Stimulated activated naive B cell treated with anti-CD40 and anti-IgM and Interleukin-4, amounts not matched to agents 10 μg/mL and 1 μg/mL and 100 μg/mL, for 72 hours (primary cell): ENCODE results near the gene CAMK2D.

Source experiments
- ATAC-seq, 2 donors: fragments of 150-1000 bp; cut with Tn5 transposase; replicated peaks; 2 replicates each; pipeline ENCODE4 v1.10.0; 2021; ENCODE audit warnings: moderate library complexity in 1 of 2
- DNase-seq: peaks from one replicate; pipeline ENCODE4 v3.0.0; 2021
- H3K27ac Mint-ChIP-seq: one replicate; pipeline ENCODE4 v1.8.0; 2022; ENCODE audit warnings: mild to moderate bottlenecking, mixed read lengths
- H3K27me3 Mint-ChIP-seq, 2 donors: one replicate each; pipeline ENCODE4 v1.8.0; 2022; ENCODE audit warnings: mixed read lengths in 2 of 2
- H3K36me3 Mint-ChIP-seq, 2 donors: one replicate each; pipeline ENCODE4 v1.8.0; 2022; ENCODE audit warnings: mixed read lengths in 2 of 2, mild to moderate bottlenecking in 1 of 2
- H3K4me1 Mint-ChIP-seq, 2 donors: one replicate each; pipeline ENCODE4 v1.8.0; 2022; ENCODE audit warnings: mixed read lengths in 2 of 2, mild to moderate bottlenecking in 1 of 2
- H3K4me3 Mint-ChIP-seq, 2 donors: one replicate each; pipeline ENCODE4 v1.8.0; 2022; ENCODE audit warnings: mild to moderate bottlenecking in 2 of 2, mixed read lengths in 2 of 2, moderate library complexity in 1 of 2
- H3K9me3 Mint-ChIP-seq, 2 donors: one replicate each; pipeline ENCODE4 v1.8.0; 2022; ENCODE audit warnings: mixed read lengths in 2 of 2, mild to moderate bottlenecking in 1 of 2

The CAMK2D gene

GRCh38 chr4:113444386-113444785 lies 317.2 kb downstream of the CAMK2D start:
- no peaks in the 10 kb centered on the region for H3K27me3 Mint-ChIP-seq

GRCh38 chr4:113442826-113443225 lies 318.7 kb downstream of the CAMK2D start:
- no peak for ATAC-seq
- peaks cover 3 to 10% of the 10 kb centered on the region in 2 donors for H3K9me3 Mint-ChIP-seq
- H3K27me3 Mint-ChIP-seq = no peaks in the 10 kb centered on the region
- peaks cover 13 to 16% of the 10 kb centered on the region in 2 donors for H3K36me3 Mint-ChIP-seq
- H3K27ac Mint-ChIP-seq = no peak overlapping the region
- no peak overlapping the region for H3K4me3 Mint-ChIP-seq
- peaks cover 11 to 14% of the 10 kb centered on the region in 2 donors for H3K4me1 Mint-ChIP-seq
- DNase-seq = no peak

More at GRCh38 chr4:113444386-113444785, 317.2 kb downstream of the CAMK2D start:
- ATAC-seq (no peak), DNase-seq (no peak)
- Mint-ChIP-seq H3K27ac (no peak overlapping the region), H3K36me3 (peaks cover 13 to 16% of the 10 kb centered on the region in 2 donors), H3K4me1 (peaks cover 11 to 14% of the 10 kb centered on the region in 2 donors), H3K9me3 (peaks cover 3 to 10% of the 10 kb centered on the region in 2 donors), H3K4me3 (no peak overlapping the region)

- Mint-ChIP-seq H3K27me3 (peaks cover 0 to 4% of the 10 kb centered on the region in 2 donors), H3K9me3 (peaks cover 0 to 3% of the 10 kb centered on the region in 2 donors), H3K36me3 (peaks cover 0 to 4% of the 10 kb centered on the region in 2 donors), H3K4me1 (peaks cover 7 to 22% of the 10 kb centered on the region in 2 donors), H3K27ac (no peak overlapping the region), H3K4me3 (no peak overlapping the region)
- DNase-seq (no peak), ATAC-seq (no peak)
Observed at GRCh38 chr4:113440371-113440770, 321.2 kb downstream of the CAMK2D start.

GRCh38 chr4:113438596-113438995 lies 322.9 kb downstream of the CAMK2D start:
- no peak for DNase-seq
- H3K4me1 Mint-ChIP-seq = peaks cover 2 to 14% of the 10 kb centered on the region in 2 donors
- no peak overlapping the region for H3K4me3 Mint-ChIP-seq
- no peaks in the 10 kb centered on the region for H3K9me3 Mint-ChIP-seq
- peaks cover 0 to 4% of the 10 kb centered on the region in 2 donors for H3K27me3 Mint-ChIP-seq
- no peak for ATAC-seq
- H3K36me3 Mint-ChIP-seq = no peaks in the 10 kb centered on the region
- no peak overlapping the region for H3K27ac Mint-ChIP-seq

GRCh38 chr4:113437129-113437528 lies 324.4 kb downstream of the CAMK2D start:
- DNase-seq = no peak
- no peak for ATAC-seq
- Mint-ChIP-seq H3K4me1 (peaks cover 0 to 12% of the 10 kb centered on the region in 2 donors), H3K9me3 (peaks cover 0 to 4% of the 10 kb centered on the region in 2 donors), H3K27ac (no peak overlapping the region), H3K36me3 (peaks cover 0 to 3% of the 10 kb centered on the region in 2 donors), H3K27me3 (peaks cover 4 to 7% of the 10 kb centered on the region in 2 donors), H3K4me3 (no peak overlapping the region)

- Mint-ChIP-seq H3K9me3 (peaks cover 0 to 12% of the 10 kb centered on the region in 2 donors), H3K27me3 (peaks cover 9 to 13% of the 10 kb centered on the region in 2 donors), H3K4me1 (peaks cover 0 to 12% of the 10 kb centered on the region in 2 donors), H3K27ac (no peak overlapping the region), H3K36me3 (peaks cover 4 to 9% of the 10 kb centered on the region in 2 donors), H3K4me3 (no peak overlapping the region)
- no peak for DNase-seq
- ATAC-seq = no peak
Observed at GRCh38 chr4:113436360-113436759, 325.2 kb downstream of the CAMK2D start.

- H3K27me3 Mint-ChIP-seq = peaks cover 10 to 14% of the 10 kb centered on the region in 2 donors
- H3K27ac Mint-ChIP-seq = no peak overlapping the region
- peaks cover 4 to 9% of the 10 kb centered on the region in 2 donors for H3K36me3 Mint-ChIP-seq
- DNase-seq (no peak), ATAC-seq (no peak)
- no peak overlapping the region for H3K4me3 Mint-ChIP-seq
- peaks cover 0 to 12% of the 10 kb centered on the region in 2 donors for H3K9me3 Mint-ChIP-seq
- H3K4me1 Mint-ChIP-seq = peaks cover 0 to 12% of the 10 kb centered on the region in 2 donors
Observed at GRCh38 chr4:113435893-113436292, 325.6 kb downstream of the CAMK2D start.

- ATAC-seq (no peak), DNase-seq (no peak)
- Mint-ChIP-seq H3K9me3 (peaks cover 0 to 13% of the 10 kb centered on the region in 2 donors), H3K4me1 (peaks cover 0 to 12% of the 10 kb centered on the region in 2 donors), H3K4me3 (no peak overlapping the region), H3K36me3 (peaks cover 4 to 11% of the 10 kb centered on the region in 2 donors), H3K27ac (no peak overlapping the region), H3K27me3 (peaks cover 12 to 17% of the 10 kb centered on the region in 2 donors)
Observed at GRCh38 chr4:113434247-113434587, 327.3 kb downstream of the CAMK2D start.

- Mint-ChIP-seq H3K27me3 (peaks cover 15 to 21% of the 10 kb centered on the region in 2 donors), H3K4me1 (peaks cover 0 to 12% of the 10 kb centered on the region in 2 donors), H3K9me3 (peaks cover 0 to 16% of the 10 kb centered on the region in 2 donors), H3K27ac (no peak overlapping the region), H3K4me3 (no peak overlapping the region), H3K36me3 (peaks cover 4 to 13% of the 10 kb centered on the region in 2 donors)
- ATAC-seq (no peak), DNase-seq (no peak)
Observed at GRCh38 chr4:113433536-113434246, 327.8 kb downstream of the CAMK2D start.

- Mint-ChIP-seq H3K27ac (no peak overlapping the region), H3K27me3 (peaks cover 15 to 21% of the 10 kb centered on the region in 2 donors), H3K4me1 (peaks cover 0 to 12% of the 10 kb centered on the region in 2 donors), H3K9me3 (peaks cover 0 to 16% of the 10 kb centered on the region in 2 donors), H3K4me3 (no peak overlapping the region), H3K36me3 (peaks cover 4 to 13% of the 10 kb centered on the region in 2 donors)
- ATAC-seq (no peak), DNase-seq (no peak)
Observed at GRCh38 chr4:113433116-113433515, 328.4 kb downstream of the CAMK2D start.

- H3K27ac Mint-ChIP-seq = no peak overlapping the region
- H3K27me3 Mint-ChIP-seq = peaks cover 0 to 14% of the 10 kb centered on the region in 2 donors
Observed at GRCh38 chr4:113423631-113424030, 337.9 kb downstream of the CAMK2D start.

GRCh38 chr4:113420938-113421337 lies 340.6 kb downstream of the CAMK2D start:
- no peak overlapping the region for H3K4me3 Mint-ChIP-seq
- H3K27ac Mint-ChIP-seq = no peak overlapping the region
- peaks cover 15 to 25% of the 10 kb centered on the region in 2 donors for H3K9me3 Mint-ChIP-seq
- H3K27me3 Mint-ChIP-seq = peaks cover 9 to 30% of the 10 kb centered on the region in 2 donors
- DNase-seq = no peak
- H3K36me3 Mint-ChIP-seq = peaks cover 5 to 9% of the 10 kb centered on the region in 2 donors
- no peaks in the 10 kb centered on the region for H3K4me1 Mint-ChIP-seq
- no peak for ATAC-seq

More at GRCh38 chr4:113423631-113424030, 337.9 kb downstream of the CAMK2D start:
- ATAC-seq (no peak), DNase-seq (no peak)
- no peaks in the 10 kb centered on the region for H3K4me1 Mint-ChIP-seq
- no peak overlapping the region for H3K4me3 Mint-ChIP-seq
- H3K36me3 Mint-ChIP-seq = peaks cover 1 to 9% of the 10 kb centered on the region in 2 donors
- H3K9me3 Mint-ChIP-seq = peaks cover 14 to 15% of the 10 kb centered on the region in 2 donors

- H3K4me1 Mint-ChIP-seq = no peaks in the 10 kb centered on the region
- H3K36me3 Mint-ChIP-seq = peaks cover 5 to 9% of the 10 kb centered on the region in 2 donors
- H3K9me3 Mint-ChIP-seq = peaks cover 20 to 26% of the 10 kb centered on the region in 2 donors
- H3K27me3 Mint-ChIP-seq = peaks cover 9 to 30% of the 10 kb centered on the region in 2 donors
- ATAC-seq (no peak), DNase-seq (no peak)
- H3K27ac Mint-ChIP-seq = no peak overlapping the region
- H3K4me3 Mint-ChIP-seq = no peak overlapping the region
Observed at GRCh38 chr4:113419631-113420030, 341.9 kb downstream of the CAMK2D start.

- DNase-seq (no peak), ATAC-seq (no peak)
- Mint-ChIP-seq H3K27ac (no peak overlapping the region), H3K27me3 (peaks cover 10 to 30% of the 10 kb centered on the region in 2 donors), H3K4me1 (no peaks in the 10 kb centered on the region), H3K9me3 (peaks cover 3 to 6% of the 10 kb centered on the region in 2 donors), H3K4me3 (no peak overlapping the region), H3K36me3 (no peaks in the 10 kb centered on the region)
Observed at GRCh38 chr4:113411496-113411938, 350.0 kb downstream of the CAMK2D start.

GRCh38 chr4:113410686-113411085 lies 350.9 kb downstream of the CAMK2D start:
- no peak for ATAC-seq
- Mint-ChIP-seq H3K27me3 (peaks cover 10 to 30% of the 10 kb centered on the region in 2 donors), H3K4me1 (no peaks in the 10 kb centered on the region), H3K27ac (no peak overlapping the region), H3K36me3 (no peaks in the 10 kb centered on the region), H3K9me3 (peaks cover 1 to 6% of the 10 kb centered on the region in 2 donors), H3K4me3 (no peak overlapping the region)
- DNase-seq = no peak
